Suprapubic skin (tissue), 4 donors: Measurements from ENCODE around the gene TPD52L2. TPM values are rescaled to one million over a fixed set of nuclear protein-coding genes. Genes with fewer than 3 reads are reported as not detected.

ENCODE experiments used
- DNase-seq, 2 donors: peaks; one replicate each; pipeline ENCODE4 v3.0.0-alpha.2; 2019; ENCODE audit warnings: low spot score in 2 of 2
- H3K27ac ChIP-seq: fragments of 200-600 bp; sonication (generic); one replicate; pipeline ENCODE4 v1.5.1; 2019
- H3K27me3 ChIP-seq: fragments of 200-600 bp; sonication (generic); one replicate; pipeline ENCODE4 v1.5.1; 2019
- H3K36me3 ChIP-seq: fragments of 200-600 bp; sonication (generic); one replicate; pipeline ENCODE4 v1.5.1; 2019
- H3K4me1 ChIP-seq: fragments of 200-600 bp; sonication (generic); one replicate; pipeline ENCODE4 v1.5.1; 2019
- H3K4me3 ChIP-seq: fragments of 200-600 bp; sonication (generic); one replicate; pipeline ENCODE4 v1.5.1; 2019; ENCODE audit warnings: mild to moderate bottlenecking
- H3K9me3 ChIP-seq: fragments of 200-600 bp; sonication (generic); one replicate; pipeline ENCODE4 v1.5.1; 2019
- CTCF ChIP-seq, 2 donors: fragments of 200-600 bp in 1 of 2; fragments of 450-650 bp in 1 of 2; sonication (generic) in 1 of 2; IDR thresholded peaks; one replicate each; pipeline ENCODE4 v1.5.1; 2016 to 2019; ENCODE audit warnings: antibody characterized with exemption in 2 of 2, mild to moderate bottlenecking in 1 of 2, moderate library complexity in 1 of 2
- EP300 ChIP-seq: sonication (generic); formaldehyde crosslinking; IDR thresholded peaks from one replicate; pipeline ENCODE4 v1.6.1; 2017; ENCODE audit warnings: antibody characterized with exemption
- POLR2A ChIP-seq, 2 donors: fragments of 450-650 bp; IDR thresholded peaks; one replicate each; pipeline ENCODE4 v1.6.1; 2017; ENCODE audit warnings: antibody characterized with exemption in 2 of 2, mild to moderate bottlenecking in 2 of 2, moderate library complexity in 2 of 2
- POLR2AphosphoS5 ChIP-seq, 3 donors: sonication (generic); formaldehyde crosslinking; IDR thresholded peaks; one replicate each; pipeline ENCODE4 v1.6.1; 2017; ENCODE audit warnings: antibody characterized with exemption in 3 of 3
- WGBS: methylation state at CpG from one replicate; pipeline ENCODE4 v1.1.5; 2018; 5-methylcytosine and 5-hydroxymethylcytosine counted together
- total RNA-seq, 4 donors: library from RNA; depleted of rRNA; stranded (reverse); fragments of >200 nt; gene quantifications; one replicate each; pipeline ENCODE4 v1.1.0, GENCODE V29; 2016

The TPD52L2 gene
- total RNA-seq, 4 donors from 2014 or later: 66.5 to 87.4 (median 74.1) TPM

GRCh38 chr20:63898882-63899558 is 34.0 kb downstream of the TPD52L2 start:
- Histone ChIP-seq H3K4me3 (no peak overlapping the region), H3K27me3 (no peaks in the 10 kb centered on the region), H3K27ac (no peak overlapping the region), H3K4me1 (peaks cover 39% of the 10 kb centered on the region), H3K36me3 (no peaks in the 10 kb centered on the region), H3K9me3 (no peaks in the 10 kb centered on the region)
- TF ChIP-seq EP300: no peak
- no peak for TF ChIP-seq POLR2A (IDR thresholded peaks at IDR 0.05)
- TF ChIP-seq CTCF (IDR thresholded peaks at IDR 0.05): no peak
- no peak for TF ChIP-seq POLR2AphosphoS5 (IDR thresholded peaks at IDR 0.05)
- 81% methylated on average over 7 of the region's 10 CpGs for WGBS
- no peak for DNase-seq

GRCh38 chr20:63900413-63900812 is 35.3 kb downstream of the TPD52L2 start:
- no peaks in the 10 kb centered on the region for H3K27me3 ChIP-seq
- H3K4me3 ChIP-seq: no peak overlapping the region
- H3K4me1 ChIP-seq: peaks cover 33% of the 10 kb centered on the region
- no peak for DNase-seq
- WGBS: 82% methylated on average over 3 of the region's 3 CpGs
- TF ChIP-seq POLR2A (IDR thresholded peaks at IDR 0.05) (no peak), EP300 (no peak), POLR2AphosphoS5 (IDR thresholded peaks at IDR 0.05) (no peak), CTCF (IDR thresholded peaks at IDR 0.05) (no peak)
- peaks cover 3% of the 10 kb centered on the region for H3K36me3 ChIP-seq
- H3K9me3 ChIP-seq: no peaks in the 10 kb centered on the region
- no peak overlapping the region for H3K27ac ChIP-seq

- TF ChIP-seq CTCF (IDR thresholded peaks at IDR 0.05): no peak
- TF ChIP-seq POLR2A (IDR thresholded peaks at IDR 0.05): no peak
- TF ChIP-seq POLR2AphosphoS5 (IDR thresholded peaks at IDR 0.05): no peak
- TF ChIP-seq EP300: no peak
- Histone ChIP-seq H3K9me3 (no peaks in the 10 kb centered on the region), H3K4me3 (no peak overlapping the region), H3K27ac (no peak overlapping the region), H3K27me3 (no peaks in the 10 kb centered on the region), H3K36me3 (peaks cover 3% of the 10 kb centered on the region), H3K4me1 (peaks cover 9% of the 10 kb centered on the region)
- no peak for DNase-seq
- 86% methylated on average over 11 of the region's 11 CpGs for WGBS
These were observed 38.9 kb downstream of the TPD52L2 start for GRCh38 chr20:63903796-63904561.

GRCh38 chr20:63908008-63908682 is 43.1 kb downstream of the TPD52L2 start:
- H3K36me3 ChIP-seq: peaks cover 3% of the 10 kb centered on the region
- H3K27me3 ChIP-seq: no peaks in the 10 kb centered on the region
- DNase-seq: no peak
- H3K9me3 ChIP-seq: no peaks in the 10 kb centered on the region
- no peak overlapping the region for H3K27ac ChIP-seq
- 74% methylated on average over 16 of the region's 16 CpGs for WGBS
- TF ChIP-seq POLR2A (IDR thresholded peaks at IDR 0.05): no peak
- TF ChIP-seq POLR2AphosphoS5 (IDR thresholded peaks at IDR 0.05): no peak
- no peak for TF ChIP-seq EP300
- no peak for TF ChIP-seq CTCF (IDR thresholded peaks at IDR 0.05)
- no peak overlapping the region for H3K4me3 ChIP-seq
- H3K4me1 ChIP-seq: peaks cover 19% of the 10 kb centered on the region

GRCh38 chr20:63911176-63911575 is 46.1 kb downstream of the TPD52L2 start:
- 27% methylated on average over 12 of the region's 12 CpGs for WGBS
- DNase-seq: no peak

More at GRCh38 chr20:63911176-63911575, 46.1 kb downstream of the TPD52L2 start:
- Histone ChIP-seq H3K27ac (peak overlapping the region; percentile 28), H3K4me1 (peaks cover 22% of the 10 kb centered on the region), H3K27me3 (no peaks in the 10 kb centered on the region), H3K36me3 (no peaks in the 10 kb centered on the region), H3K9me3 (no peaks in the 10 kb centered on the region), H3K4me3 (no peak overlapping the region)
- TF ChIP-seq POLR2AphosphoS5 (IDR thresholded peaks at IDR 0.05) (no peak), CTCF (IDR thresholded peaks at IDR 0.05) (no peak), POLR2A (IDR thresholded peaks at IDR 0.05) (no peak), EP300 (no peak)
